ENCODE data around the gene SLC7A5. TPM values are rescaled to one million over a fixed set of nuclear protein-coding genes. Genes with fewer than 3 reads are reported as not detected.
"Not testable (repeated sequence)": the region's sequence is repeated elsewhere in the genome, so short reads cannot be mapped to it uniquely, and the experiment has no call there.

Gene SLC7A5
- total RNA-seq, 4 donors from 2014 or later: 1.5 to 31.8 (median 5.4) TPM

DNA sequence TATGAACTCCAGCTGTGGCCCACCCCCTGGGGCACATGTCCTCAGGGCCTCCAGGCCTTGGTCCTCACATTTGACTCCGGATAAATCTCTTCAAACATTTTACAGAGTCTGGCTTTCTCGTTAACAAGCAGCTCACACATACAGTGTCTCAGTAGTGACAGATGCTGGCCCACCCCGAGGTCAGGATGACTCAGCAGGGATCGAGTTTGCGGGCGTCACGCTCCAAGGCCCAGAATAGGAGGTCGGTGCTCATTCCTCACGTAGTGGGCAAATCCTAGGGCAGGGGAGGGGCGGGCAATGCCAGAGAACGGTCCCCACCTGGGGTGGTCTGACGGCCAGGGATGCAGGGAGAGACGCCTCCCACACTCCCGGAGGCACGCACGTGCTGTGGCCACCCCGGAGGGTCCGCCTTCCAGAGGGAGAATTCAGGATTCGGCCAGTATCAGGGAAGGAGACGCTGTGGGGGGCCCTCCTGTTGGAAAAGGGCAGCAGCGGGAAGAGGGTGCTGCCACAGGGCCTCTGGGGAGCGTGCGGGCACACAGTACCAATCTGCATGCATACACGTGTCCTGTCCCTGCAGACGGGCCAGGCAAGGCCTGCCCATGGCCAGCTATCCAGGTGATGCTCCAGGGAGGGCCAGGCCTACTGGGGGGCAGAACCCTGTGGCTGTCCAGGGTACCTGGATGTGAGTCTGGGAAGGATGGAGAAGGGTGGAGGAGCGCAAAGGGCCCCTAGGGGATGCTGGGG is 8.6 kb downstream of the SLC7A5 start:
- no peak for DNase-seq (ENCODE audit: low spot score)
- ATAC-seq (ENCODE audit: low FRiP score): no peak
- TF ChIP-seq, protein P1, sequence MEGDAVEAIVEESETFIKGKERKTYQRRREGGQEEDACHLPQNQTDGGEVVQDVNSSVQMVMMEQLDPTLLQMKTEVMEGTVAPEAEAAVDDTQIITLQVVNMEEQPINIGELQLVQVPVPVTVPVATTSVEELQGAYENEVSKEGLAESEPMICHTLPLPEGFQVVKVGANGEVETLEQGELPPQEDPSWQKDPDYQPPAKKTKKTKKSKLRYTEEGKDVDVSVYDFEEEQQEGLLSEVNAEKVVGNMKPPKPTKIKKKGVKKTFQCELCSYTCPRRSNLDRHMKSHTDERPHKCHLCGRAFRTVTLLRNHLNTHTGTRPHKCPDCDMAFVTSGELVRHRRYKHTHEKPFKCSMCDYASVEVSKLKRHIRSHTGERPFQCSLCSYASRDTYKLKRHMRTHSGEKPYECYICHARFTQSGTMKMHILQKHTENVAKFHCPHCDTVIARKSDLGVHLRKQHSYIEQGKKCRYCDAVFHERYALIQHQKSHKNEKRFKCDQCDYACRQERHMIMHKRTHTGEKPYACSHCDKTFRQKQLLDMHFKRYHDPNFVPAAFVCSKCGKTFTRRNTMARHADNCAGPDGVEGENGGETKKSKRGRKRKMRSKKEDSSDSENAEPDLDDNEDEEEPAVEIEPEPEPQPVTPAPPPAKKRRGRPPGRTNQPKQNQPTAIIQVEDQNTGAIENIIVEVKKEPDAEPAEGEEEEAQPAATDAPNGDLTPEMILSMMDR (IDR thresholded peaks at IDR 0.05): no peak

- ATAC-seq (ENCODE audit: low FRiP score): not testable (repeated sequence)
Measured at GRCh38 chr16:87858151-87858993, 10.9 kb downstream of the SLC7A5 start.

DNA sequence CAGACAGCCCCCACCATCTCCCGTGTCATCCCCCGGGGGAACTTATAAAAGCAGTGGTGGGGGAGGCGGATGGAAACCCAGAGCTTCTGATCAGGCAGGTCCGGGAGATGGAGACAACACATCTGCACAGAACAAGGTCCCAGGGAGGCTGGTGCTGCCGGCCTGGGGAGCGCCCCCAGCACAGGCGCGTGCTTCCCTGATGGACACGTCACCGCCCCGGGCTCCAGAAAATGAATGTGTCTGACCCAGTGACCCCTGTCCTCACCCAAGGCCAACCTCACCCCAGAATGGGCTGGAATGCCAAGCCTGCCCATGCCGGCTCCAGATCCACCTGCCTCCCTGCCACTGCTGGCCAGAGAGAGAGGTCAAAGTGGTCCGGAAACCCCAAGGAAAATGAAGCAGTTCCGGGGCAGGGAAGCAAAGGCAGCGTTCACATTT is 12.5 kb downstream of the SLC7A5 start:
- TF ChIP-seq, protein P1 (IDR thresholded peaks at IDR 0.05): no peak
- DNase-seq (ENCODE audit: low spot score) (no peak), ATAC-seq (ENCODE audit: low FRiP score) (no peak)

More at GRCh38 chr16:87858151-87858993, 10.9 kb downstream of the SLC7A5 start:
- not testable (repeated sequence) for DNase-seq (ENCODE audit: low spot score)

GRCh38 chr16:87855852-87856715 is 13.2 kb downstream of the SLC7A5 start:
- TF ChIP-seq, protein P1 (IDR thresholded peaks at IDR 0.05): no peak
- ATAC-seq (ENCODE audit: low FRiP score) (no peak), DNase-seq (ENCODE audit: low spot score) (no peak)

GRCh38 chr16:87854907-87855683 is 14.2 kb downstream of the SLC7A5 start:
- TF ChIP-seq, protein P1 (IDR thresholded peaks at IDR 0.05): no peak
- ATAC-seq (ENCODE audit: low FRiP score): no peak
- DNase-seq (ENCODE audit: low spot score): no peak

- DNase-seq (ENCODE audit: low spot score): no peak
- no peak for ATAC-seq (ENCODE audit: low FRiP score)
- TF ChIP-seq, protein P1 (IDR thresholded peaks at IDR 0.05): no peak
Measured at GRCh38 chr16:87854053-87854906, 15.0 kb downstream of the SLC7A5 start.

All from omental fat pad (tissue), 4 donors.